OCI-LY7 (cell line): Measurements from ENCODE around the gene TLR6. TPM values are rescaled to one million over a fixed set of nuclear protein-coding genes. Genes with fewer than 3 reads are reported as not detected.
A peak's percentile ranks its signal among the peaks of the same experiment; 100 is the strongest.

Experiments used
- BruUV-seq: library from RNA; stranded (reverse); fragments of 400-500 nt; replicated peaks from 2 replicates; lab custom pipeline; 2021; lab: Mats Ljungman, UMichigan
- CTCF ChIA-PET: fragments of 300-600 bp; sonication (Branson Sonifier 250); formaldehyde crosslinking; loops from one replicate; lab custom pipeline; 2022; ENCODE audit warnings: antibody characterized with exemption; ENCODE audit not compliant: unreplicated experiment; lab: Charles Lee
- POLR2A ChIA-PET: fragments of 300-600 bp; sonication (Branson Sonifier 250); formaldehyde crosslinking; loops from one replicate; lab custom pipeline; 2022; ENCODE audit warnings: antibody characterized with exemption; lab: Charles Lee
- DNase-seq: peaks from one replicate; pipeline ENCODE4 v3.0.0-alpha.2; 2015; ENCODE audit warnings: low spot score
- H2AFZ ChIP-seq: fragments of 200-600 bp; sonication (generic), shearing (Covaris generic); 2 replicates; pipeline ENCODE4 v1.6.1; 2014; ENCODE audit warnings: mild to moderate bottlenecking, antibody characterized with exemption, low read length, moderate library complexity
- H3K27ac ChIP-seq: fragments of 200-600 bp; sonication (generic); 2 replicates; pipeline ENCODE4 v1.5.1; 2014; ENCODE audit warnings: mixed run types, low read depth, mild to moderate bottlenecking, moderate library complexity, low read length, inconsistent platforms; ENCODE audit not compliant: poor library complexity, severe bottlenecking
- H3K36me3 ChIP-seq: fragments of 200-600 bp; sonication (generic); 2 replicates; pipeline ENCODE4 v1.6.1; 2014; ENCODE audit warnings: mild to moderate bottlenecking, antibody characterized with exemption, low read length, moderate library complexity, mixed read lengths; ENCODE audit not compliant: insufficient read depth
- H3K4me1 ChIP-seq: fragments of 200-600 bp; sonication (generic); 2 replicates; pipeline ENCODE4 v1.5.1; 2014; ENCODE audit warnings: mild to moderate bottlenecking, low read length; ENCODE audit not compliant: insufficient read depth, poor library complexity, severe bottlenecking
- H3K4me2 ChIP-seq: fragments of 200-600 bp; sonication (generic); 2 replicates; pipeline ENCODE4 v1.6.1; 2014; ENCODE audit warnings: mild to moderate bottlenecking, low read length
- H3K4me3 ChIP-seq: fragments of 200-600 bp; sonication (generic); 2 replicates; pipeline ENCODE4 v1.5.1; 2014; ENCODE audit warnings: mild to moderate bottlenecking, low read depth, low read length; ENCODE audit not compliant: poor library complexity, severe bottlenecking
- H3K79me2 ChIP-seq: fragments of 200-600 bp; sonication (generic); 2 replicates; pipeline ENCODE4 v1.6.1; 2016; ENCODE audit warnings: low read depth, mild to moderate bottlenecking, low read length, moderate library complexity, mixed read lengths; ENCODE audit not compliant: insufficient read depth
- H3K9me2 ChIP-seq: fragments of 200-600 bp; sonication (generic); 2 replicates; pipeline ENCODE4 v1.6.1; 2016; ENCODE audit warnings: mild to moderate bottlenecking, low read length, mixed read lengths; ENCODE audit not compliant: insufficient read depth
- H3K9me3 ChIP-seq: fragments of 200-600 bp; sonication (generic); 2 replicates; pipeline ENCODE4 v1.6.1; 2014; ENCODE audit warnings: mild to moderate bottlenecking, mixed run types, low read length, mixed read lengths
- H4K20me1 ChIP-seq: fragments of 200-600 bp; sonication (generic); 2 replicates; pipeline ENCODE4 v1.6.1; 2014; ENCODE audit warnings: mild to moderate bottlenecking, antibody characterized with exemption, low read length, moderate library complexity, mixed read lengths; ENCODE audit not compliant: insufficient read depth
- EZH2phosphoT487 ChIP-seq: fragments of 200-600 bp; sonication (generic); IDR thresholded peaks from 2 replicates; pipeline ENCODE4 v1.6.1; 2018; ENCODE audit warnings: low read depth, borderline replicate concordance, mild to moderate bottlenecking, mixed run types, antibody characterized with exemption, low read length, moderate library complexity, mixed read lengths
- intact Hi-C: fragments of 100-400 bp; cut with micrococcal nuclease; formaldehyde crosslinking; loops from one replicate; pipeline ENCODE4 v1.10.0; 2022; ENCODE audit not compliant: unreplicated experiment
- total RNA-seq, 2 experiments: library from RNA; depleted of rRNA in 1 of 2; stranded (reverse); fragments of >200 nt in 1 of 2; shearing (Covaris generic) in 1 of 2; gene quantifications; 2 replicates each; pipeline ENCODE4 v1.2.3, GENCODE V29; 2014 to 2022
- TF ChIP-seq, protein P1 (sequence below): fragments of 200-600 bp; sonication (generic); conservative IDR thresholded peaks from 2 replicates; pipeline ENCODE4 v1.5.1; 2014; ENCODE audit warnings: mild to moderate bottlenecking, antibody characterized with exemption, low read length, moderate library complexity, mixed read lengths

TLR6 gene
- total RNA-seq, 2 experiments from 2014 or later = 1.5 to 9.2 TPM

DNA sequence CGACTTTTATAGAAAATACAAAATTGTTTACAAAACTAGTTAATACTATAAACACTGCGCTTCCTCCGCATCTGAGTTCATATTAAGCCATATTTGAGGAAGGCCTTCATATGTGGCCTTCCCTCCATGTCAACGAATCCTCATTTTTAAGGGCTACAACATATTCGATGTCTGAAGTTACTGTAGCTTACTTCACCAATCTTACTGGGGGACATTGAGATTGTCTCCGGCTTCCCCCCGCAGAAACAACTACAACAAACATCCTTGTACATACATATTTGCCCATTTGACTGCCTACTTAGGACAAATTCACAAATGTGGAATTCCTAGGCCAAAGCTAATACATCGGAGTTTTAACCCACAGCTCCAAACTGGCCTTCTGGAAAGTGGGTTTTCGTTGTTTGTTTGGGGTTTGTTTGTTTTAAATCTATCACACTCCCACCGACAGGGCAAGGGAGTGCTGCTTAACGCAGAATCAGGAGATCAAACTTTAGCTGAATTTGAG is 10.4 kb upstream of the TLR6 start:
- ChIA-PET POLR2A (interaction anchor here (0.6 to 1.0 kb wide), 3 partner anchors 103 to 835 kb away, joined by 3 read pairs; no protein-coding TSS in a partner anchor), CTCF (no interaction called here)

DNA sequence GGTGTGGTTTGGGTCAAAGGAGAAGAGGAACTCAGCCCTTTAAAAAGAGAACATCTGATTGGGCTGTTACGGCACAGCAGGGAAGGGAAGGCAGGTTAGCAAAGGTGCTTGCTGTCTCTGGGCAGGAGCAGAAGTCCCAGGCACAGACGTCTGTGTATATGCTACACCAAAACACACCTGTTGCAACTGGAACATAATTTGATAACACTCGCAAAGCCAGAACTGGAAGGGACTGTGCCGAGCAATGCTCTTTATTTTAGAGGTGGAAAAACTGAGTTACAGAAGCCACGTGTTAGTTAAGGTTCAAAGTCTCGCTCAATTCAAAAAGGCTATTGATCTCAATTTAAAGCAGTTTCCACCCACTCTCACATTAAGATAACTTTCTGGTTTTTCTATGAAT is 8.8 kb upstream of the TLR6 start:
- Histone ChIP-seq H3K9me2 (no peaks in the 10 kb centered on the region), H3K4me2 (no peak overlapping the region), H2AFZ (peak overlapping the region; percentile 62), H3K4me3 (no peak overlapping the region), H4K20me1 (no peaks in the 10 kb centered on the region), H3K27ac (no peak overlapping the region), H3K36me3 (no peaks in the 10 kb centered on the region), H3K4me1 (peaks cover 7% of the 10 kb centered on the region), H3K79me2 (no peaks in the 10 kb centered on the region), H3K9me3 (no peaks in the 10 kb centered on the region)
- BruUV-seq = no TSS peak
- TF ChIP-seq, protein P1, sequence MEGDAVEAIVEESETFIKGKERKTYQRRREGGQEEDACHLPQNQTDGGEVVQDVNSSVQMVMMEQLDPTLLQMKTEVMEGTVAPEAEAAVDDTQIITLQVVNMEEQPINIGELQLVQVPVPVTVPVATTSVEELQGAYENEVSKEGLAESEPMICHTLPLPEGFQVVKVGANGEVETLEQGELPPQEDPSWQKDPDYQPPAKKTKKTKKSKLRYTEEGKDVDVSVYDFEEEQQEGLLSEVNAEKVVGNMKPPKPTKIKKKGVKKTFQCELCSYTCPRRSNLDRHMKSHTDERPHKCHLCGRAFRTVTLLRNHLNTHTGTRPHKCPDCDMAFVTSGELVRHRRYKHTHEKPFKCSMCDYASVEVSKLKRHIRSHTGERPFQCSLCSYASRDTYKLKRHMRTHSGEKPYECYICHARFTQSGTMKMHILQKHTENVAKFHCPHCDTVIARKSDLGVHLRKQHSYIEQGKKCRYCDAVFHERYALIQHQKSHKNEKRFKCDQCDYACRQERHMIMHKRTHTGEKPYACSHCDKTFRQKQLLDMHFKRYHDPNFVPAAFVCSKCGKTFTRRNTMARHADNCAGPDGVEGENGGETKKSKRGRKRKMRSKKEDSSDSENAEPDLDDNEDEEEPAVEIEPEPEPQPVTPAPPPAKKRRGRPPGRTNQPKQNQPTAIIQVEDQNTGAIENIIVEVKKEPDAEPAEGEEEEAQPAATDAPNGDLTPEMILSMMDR = no peak
- TF ChIP-seq EZH2phosphoT487 = no peak
- intact Hi-C loops = no loop called here
- DNase-seq = no peak
- ChIA-PET CTCF (no interaction called here), POLR2A (no interaction called here)

More for the DNA sequence above, 10.4 kb upstream of the TLR6 start:
- TF ChIP-seq, protein P1 = no peak
- no peak for TF ChIP-seq EZH2phosphoT487
- Histone ChIP-seq H2AFZ (no peak overlapping the region), H3K9me3 (no peaks in the 10 kb centered on the region), H4K20me1 (no peaks in the 10 kb centered on the region), H3K4me3 (no peak overlapping the region), H3K36me3 (no peaks in the 10 kb centered on the region), H3K4me1 (no peaks in the 10 kb centered on the region), H3K79me2 (no peaks in the 10 kb centered on the region), H3K4me2 (peak overlapping the region; percentile 34; the same call in 1 of the 2 replicates), H3K27ac (no peak overlapping the region), H3K9me2 (no peaks in the 10 kb centered on the region)
- DNase-seq = no peak
- intact Hi-C loops = no loop called here
- no TSS peak for BruUV-seq

DNA sequence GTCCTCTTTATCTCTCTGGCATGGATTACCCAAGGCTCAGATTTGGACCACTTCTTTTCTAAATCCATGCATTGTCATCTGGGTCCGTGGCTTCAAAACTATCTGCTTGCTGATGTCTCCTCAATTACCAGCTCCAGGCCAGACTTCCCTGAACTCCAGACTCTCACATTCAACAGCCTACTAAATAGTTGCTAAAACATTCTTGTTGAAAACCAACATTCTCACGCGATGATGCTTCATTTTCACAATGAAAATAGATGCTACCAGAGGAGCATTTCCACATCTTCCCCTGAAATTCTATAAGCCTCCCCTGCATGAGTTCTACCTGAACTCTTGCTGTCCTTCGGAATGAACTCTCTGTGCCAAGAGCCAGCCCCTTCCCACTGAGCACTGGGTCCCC is 5.2 kb upstream of the TLR6 start:
- H3K4me1 ChIP-seq = peaks cover 36% of the 10 kb centered on the region
- no peak overlapping the region for H3K4me3 ChIP-seq
- TF ChIP-seq, protein P1 = no peak
- TF ChIP-seq EZH2phosphoT487 = no peak
- no TSS peak for BruUV-seq
- H3K36me3 ChIP-seq = no peaks in the 10 kb centered on the region
- DNase-seq = no peak
- H2AFZ ChIP-seq = no peak overlapping the region
- no peak overlapping the region for H3K4me2 ChIP-seq
- no peaks in the 10 kb centered on the region for H4K20me1 ChIP-seq
- no peaks in the 10 kb centered on the region for H3K9me3 ChIP-seq
- H3K9me2 ChIP-seq = no peaks in the 10 kb centered on the region
- H3K79me2 ChIP-seq = no peaks in the 10 kb centered on the region
- POLR2A ChIA-PET = no interaction called here
- CTCF ChIA-PET = no interaction called here
- intact Hi-C loops = no loop called here
- no peak overlapping the region for H3K27ac ChIP-seq
